ENCODE measurements around the gene GLRX.
"Not testable (repeated sequence)": the region's sequence is repeated elsewhere in the genome, so short reads cannot be mapped to it uniquely, and the experiment has no call there.

The GLRX gene

DNA sequence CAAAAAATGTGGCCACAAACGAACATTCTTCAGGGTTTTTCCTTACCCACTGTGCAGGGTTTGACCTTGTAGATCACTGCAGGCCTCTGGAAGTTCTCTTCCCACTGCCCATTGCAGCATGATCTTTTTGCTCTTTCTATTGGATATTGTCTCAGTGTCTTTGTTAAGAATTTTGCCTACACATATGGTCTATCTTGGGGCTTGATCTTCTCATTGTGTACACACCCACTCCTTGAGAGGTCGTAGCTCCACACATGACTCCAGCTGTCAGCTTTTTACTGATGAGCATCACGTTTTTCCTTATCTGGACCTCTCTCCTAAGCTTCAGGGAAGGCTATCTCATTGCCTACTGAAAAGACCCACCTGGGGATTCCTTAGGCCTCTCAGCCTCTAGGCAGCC is 3.0 kb upstream of the GLRX start:
- FAIRE-seq = no peak

DNA sequence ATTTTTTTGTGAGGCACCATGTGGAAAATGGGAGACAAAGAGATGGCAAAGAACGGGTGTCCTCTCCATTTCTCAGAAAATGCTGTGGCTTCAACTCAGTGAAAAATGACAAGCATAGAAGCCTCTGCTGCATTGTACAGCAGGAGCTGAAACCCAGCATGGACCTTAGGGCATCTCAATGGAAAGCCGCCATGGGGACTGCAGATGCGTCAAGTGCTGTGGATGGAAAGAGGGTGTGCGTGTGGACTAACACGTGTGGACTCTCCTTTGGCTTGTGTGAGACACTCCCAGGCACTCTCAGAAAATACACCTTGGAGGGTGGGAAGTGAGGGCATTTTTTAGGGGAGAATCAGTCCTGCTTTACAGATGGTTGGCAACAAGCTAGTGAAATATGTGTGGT is 2.2 kb upstream of the GLRX start:
- FAIRE-seq = no peak

DNA sequence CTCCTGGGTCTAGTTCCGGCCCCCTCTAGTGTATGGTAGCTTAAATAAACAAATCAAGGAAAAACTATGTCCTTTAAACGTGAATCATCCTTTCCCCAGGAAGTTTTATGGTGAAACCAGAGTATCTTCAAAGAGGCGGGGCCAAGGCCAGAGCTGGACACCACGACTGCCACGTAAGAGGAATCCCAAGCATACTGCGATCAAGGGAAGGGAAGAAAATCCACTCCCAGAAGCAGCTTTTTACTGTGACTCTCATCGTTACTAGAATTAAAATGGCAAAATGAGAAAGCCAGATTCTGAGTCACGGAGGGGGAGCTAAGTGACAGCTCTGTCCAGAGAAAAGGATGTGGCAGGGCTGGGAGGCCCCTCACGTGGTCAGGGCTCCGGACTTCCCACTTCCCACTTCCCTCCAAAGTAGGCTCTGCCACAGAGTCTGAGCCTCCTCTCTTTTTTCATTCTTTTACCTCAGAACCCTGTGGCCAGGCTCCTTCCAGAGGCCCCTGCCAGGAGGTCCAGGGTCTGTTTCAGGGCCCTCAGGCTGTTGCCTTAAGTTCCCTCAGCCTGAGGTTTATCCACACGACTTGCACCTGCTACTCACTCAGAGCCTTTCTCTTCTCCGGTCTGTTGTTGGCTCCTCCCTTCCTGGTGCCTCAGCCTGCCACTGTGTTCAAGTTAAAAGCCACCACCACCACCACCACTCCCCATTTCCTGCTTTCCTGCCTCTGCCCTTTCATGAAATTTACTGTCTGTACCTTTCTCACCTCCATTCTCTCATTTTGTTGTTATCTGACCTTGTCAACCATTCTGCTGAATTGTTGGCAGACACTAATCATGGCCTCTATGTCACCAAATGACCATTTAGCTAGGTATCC is 1.4 kb upstream of the GLRX start:
- FAIRE-seq = no peak

DNA sequence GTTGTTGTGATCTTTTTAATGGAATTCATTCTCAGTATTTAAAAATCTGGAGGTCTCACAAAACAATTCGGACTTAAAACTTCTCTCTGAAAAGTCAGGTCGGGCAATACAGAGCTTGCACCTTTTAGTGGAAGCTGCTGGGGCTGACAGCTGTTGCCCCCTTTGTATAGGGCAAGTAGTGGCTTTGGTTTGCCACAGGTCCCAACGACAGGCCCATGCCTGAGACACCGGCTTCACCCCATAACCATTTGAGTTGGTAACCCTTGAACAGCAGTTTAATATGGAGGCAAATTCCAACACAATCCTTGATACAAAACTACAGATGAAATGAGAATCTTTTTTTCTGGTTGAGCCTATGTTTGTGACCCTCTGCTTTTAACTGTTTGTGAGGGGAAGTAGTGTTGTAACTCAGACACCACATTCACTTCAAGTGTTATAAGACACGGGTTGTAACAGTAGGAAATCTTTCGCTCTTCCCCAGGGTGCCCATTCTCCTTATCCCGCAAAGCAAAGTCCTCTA is 752 bp upstream of the GLRX start:
- no peak for FAIRE-seq

DNA sequence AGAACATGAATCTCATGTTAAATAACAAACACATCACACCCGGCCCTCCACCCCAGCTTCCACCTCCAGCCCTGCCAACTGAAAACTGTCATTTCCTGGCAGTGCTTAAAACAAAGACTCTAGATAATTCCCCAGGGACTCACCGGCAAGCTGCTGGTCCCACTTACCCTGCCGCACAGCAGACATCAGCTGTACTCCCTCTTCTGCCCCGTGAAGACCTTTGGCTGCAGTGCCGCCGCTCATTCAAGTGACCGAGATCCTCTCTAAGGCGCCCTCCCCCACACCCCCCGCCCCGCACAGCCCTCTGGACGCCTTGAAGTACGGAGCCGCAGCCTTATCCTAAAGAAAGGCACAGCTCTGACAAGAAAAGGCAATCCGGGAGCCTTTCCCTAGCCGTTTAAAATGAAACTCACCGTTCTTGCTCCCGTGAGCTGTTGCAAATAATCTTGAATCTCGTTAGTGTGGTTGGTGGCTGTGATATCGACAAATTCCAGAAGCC is 434 bp downstream of the GLRX start:
- FAIRE-seq = no peak

DNA sequence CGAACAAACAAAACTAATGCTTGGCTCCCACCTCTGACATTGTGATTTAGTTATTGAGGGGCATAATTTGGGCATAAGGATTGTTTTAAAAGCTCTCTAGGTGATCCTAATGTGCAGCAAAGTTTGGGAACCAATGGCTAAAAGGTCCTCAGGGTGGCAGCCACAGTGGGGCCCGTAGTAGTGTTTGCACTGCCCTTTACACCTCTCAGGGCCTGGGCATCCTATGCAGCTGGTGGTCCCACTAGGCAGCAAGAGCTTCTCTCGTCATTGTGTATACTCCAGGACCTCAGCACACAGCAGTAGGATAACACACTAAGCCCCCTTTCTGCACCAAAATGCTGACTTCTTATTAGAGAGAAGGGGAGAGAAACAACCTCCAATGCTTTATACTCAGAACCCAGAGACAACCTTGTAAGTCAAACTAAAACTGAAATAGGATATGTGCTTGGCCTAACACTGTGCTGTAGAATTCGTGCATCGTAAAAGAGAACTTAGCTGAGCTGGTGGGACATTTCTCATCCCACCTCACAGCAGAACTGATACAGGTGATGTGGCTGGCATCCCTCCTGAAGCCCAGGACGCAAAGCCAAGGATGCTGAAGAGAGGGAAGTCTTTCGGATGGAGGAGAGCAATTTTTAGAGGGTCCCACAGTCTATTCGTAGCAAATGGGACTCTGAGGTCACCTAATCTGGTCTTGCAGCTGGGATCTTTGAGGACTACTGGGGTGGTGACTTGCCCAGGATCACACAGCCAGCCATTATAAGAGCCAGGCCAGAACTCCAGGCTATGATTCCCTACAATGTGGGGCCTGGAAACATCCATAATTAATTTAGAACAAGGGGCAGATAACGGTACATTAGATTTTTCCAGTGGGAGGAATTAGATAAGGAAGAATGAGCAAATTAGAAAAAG is 1.2 kb downstream of the GLRX start:
- no peak for FAIRE-seq

DNA sequence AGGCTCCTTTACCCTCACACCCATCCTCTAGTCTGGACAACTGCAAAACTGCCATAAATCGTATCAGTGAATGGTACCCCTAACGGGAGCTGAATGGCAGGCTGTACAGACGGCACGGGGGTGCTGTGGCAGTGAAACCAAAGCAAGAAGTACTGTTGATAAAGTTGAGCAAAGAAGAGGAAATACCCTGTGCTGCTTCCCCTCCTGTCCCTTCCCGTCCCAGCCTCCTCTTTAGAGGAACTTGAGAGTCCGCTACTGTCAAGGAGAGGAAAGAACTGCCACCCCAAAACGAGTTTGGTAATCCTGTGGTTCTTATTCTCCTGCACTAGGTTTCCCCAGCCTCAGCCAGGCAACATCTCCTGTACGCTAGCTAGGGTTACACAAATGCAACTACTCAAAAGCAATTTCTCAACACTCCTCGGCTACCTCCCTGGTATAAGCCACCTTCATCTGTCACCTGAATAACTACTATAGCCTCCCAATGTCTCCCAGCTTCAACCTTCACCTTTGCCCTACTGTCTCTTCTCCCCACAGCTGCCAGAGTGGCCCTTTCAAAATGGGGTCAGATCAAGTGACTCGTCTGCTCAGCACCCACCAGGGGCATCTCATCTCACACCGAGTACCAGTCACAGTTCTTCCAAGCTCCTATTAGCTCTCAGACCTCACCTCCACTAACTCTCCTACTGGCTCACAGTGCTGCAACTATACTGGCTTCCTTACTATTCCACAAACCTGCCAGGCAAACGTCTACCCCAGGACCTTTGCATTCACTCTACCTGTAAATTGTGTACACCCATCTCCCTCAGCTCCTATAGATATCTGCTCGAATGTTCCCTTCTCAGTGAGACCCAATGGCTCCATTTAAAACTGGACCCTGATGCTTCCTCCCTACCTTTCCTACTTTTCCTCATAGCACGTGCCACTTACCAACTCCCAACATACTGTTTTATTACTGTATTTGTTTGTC is 4.1 kb downstream of the GLRX start:
- FAIRE-seq = no peak

DNA sequence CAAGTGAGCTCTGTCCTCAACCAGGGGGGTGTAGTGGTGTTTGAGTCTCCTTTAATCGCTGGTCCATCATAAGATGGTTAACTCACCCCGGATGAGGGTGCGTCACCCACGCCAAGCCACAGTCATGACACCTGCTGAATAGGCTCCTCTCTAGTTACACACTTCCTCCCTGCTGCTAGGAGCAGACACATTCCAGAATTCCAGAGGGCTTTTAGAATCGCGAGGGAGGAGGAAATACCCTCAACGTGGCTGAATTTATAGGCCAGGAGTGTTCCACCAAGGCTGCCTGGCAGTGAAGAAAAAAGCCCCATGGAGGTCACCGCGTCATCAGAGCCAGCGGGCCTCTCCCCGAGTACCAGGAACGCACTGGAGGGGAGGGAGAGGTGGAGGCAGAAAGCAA is 5.1 kb downstream of the GLRX start:
- no peak for FAIRE-seq

DNA sequence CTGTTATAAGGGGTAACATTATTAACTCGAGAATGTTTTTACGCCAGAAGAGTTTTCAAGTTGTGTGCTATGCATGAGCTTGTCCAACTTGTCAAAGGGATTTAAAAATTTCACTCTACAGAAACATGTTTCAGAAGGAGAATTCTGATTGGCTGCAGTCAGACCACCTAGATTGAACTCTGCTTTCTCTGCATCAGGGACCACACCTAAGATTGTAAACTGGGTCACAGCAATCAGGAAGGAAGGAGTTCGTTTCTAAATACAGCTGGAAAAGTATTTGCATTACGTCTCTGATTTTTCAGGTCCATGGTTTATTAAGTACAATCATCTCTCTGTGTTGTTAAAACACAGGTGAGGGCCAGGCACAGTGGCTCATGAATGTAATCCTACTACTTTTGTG is 5.8 kb downstream of the GLRX start:
- no peak for FAIRE-seq

DNA sequence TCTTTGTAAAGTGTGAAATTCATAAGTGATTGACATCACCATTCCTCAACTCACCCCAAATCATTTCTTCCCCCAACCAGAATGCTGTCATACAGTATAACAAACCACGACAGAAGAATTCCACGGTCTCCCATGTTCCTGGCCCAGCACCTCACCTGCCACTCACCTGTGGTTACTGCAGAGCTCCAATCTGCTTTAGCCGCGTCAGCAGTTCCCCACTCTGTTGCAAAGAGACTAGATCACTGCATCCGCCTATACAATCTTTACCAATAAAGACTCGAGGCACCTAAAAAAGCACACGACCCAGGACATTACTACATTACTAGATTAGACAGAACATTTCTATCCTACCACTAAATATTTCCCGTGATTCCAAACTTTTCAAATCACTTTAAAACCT is 6.2 kb downstream of the GLRX start:
- no peak for FAIRE-seq

DNA sequence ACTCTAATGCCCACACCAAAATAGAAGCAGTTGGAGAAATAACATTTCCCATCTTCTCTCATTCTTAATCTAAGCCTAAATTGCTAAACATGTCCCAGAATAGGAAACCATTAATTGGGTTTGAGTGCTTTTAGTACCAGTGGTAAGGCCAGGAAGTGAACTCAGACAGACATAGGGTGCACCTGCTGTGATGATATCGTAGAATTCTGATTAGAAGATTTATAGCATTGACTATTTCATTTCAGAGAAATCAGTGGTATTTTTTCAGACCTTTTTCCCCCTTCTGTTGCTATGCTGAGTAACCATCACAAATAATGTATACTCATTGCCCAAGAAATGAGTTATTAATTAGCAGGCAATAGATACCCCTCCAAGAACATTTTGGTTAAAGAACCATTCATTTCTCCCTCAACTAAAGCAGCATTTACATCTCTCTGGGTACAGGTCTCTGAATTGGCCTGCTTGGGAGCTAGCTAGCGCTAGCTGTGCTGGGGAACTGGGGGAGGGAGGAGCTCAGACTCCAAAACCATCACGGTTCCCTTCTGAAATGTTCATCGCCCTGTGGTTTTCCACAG is 7.3 kb downstream of the GLRX start:
- no peak for FAIRE-seq

DNA sequence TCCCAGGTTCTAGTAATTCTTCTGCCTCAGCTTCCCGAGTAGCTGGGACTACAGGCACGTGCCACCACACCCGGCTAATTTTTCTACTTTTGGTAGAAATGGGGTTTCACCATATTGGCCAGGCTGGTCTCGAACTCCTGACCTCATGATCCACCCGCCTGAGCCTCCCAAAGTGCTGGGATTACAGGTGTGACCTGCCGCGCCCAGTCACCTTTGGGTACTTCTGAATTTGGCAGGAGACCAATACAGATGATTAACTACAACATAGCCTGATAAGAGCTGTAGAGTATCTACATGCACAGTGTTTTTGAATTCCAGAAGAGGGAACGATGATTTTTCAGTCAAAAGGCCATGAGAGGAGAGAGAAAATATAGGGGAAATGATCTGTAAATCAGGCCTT is 9.5 kb downstream of the GLRX start:
- not testable (repeated sequence) for FAIRE-seq

DNA sequence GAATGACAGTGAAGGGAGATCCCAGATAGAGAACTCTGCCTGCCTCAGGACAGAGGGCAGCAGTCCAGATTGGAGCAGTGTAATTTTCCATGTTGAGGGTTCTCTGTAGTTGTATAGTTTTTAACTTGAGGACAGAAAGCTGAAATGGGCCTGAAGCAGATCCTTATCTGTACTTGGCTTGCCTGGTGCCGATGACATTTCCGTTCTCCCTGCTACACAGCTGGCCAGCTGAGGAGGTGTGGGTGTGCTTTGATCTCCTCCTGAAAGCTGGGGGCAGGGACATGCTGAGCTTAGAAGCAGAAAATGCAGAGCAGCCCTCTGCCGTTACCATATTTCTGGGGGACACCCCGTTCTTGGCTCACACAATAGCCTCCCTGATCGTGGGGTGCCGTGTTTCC is 10.5 kb downstream of the GLRX start:
- FAIRE-seq = no peak

DNA sequence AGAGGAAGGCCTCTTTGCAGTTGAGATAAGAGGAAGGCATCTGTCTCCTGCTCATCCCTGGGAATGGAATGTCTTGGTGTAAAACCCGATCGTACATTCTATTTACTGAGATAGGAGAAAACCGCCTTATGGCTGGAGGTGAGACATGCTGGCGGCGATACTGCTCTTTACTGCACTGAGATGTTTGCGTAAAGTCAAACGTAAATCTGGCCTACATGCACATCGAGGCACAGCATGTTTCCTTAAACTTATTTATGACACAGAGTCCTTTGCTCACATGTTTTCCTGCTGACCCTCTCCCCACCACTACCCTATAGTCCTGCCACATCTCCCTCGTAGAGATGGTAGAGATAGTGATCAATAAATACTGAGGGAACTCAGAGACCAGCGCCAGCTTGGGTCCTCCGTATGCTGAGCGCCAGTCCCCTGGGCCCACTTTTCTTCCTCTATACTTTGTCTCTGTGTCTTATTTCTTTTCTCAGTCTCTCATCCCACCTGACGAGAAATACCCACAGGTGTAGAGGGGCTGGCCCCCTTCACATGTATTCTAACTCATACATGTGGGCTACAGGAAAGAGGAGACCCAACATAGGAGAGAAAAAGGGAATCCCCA is 11.0 kb downstream of the GLRX start:
- not testable (repeated sequence) for FAIRE-seq

DNA sequence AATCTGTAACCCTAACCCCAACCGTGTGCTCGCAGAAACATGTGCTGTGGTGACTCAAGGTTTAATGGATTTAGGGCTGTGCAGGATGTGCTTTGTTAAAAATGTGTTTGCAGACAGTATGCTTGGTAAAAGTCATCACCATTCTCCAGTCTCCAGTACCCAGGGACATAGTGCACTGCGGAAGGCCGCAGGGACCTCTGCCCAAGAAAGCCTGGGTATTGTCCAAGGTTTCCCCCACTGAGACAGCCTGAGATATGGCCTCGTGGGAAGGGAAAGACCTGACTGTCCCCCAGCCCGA is 11.5 kb downstream of the GLRX start:
- not testable (repeated sequence) for FAIRE-seq

DNA sequence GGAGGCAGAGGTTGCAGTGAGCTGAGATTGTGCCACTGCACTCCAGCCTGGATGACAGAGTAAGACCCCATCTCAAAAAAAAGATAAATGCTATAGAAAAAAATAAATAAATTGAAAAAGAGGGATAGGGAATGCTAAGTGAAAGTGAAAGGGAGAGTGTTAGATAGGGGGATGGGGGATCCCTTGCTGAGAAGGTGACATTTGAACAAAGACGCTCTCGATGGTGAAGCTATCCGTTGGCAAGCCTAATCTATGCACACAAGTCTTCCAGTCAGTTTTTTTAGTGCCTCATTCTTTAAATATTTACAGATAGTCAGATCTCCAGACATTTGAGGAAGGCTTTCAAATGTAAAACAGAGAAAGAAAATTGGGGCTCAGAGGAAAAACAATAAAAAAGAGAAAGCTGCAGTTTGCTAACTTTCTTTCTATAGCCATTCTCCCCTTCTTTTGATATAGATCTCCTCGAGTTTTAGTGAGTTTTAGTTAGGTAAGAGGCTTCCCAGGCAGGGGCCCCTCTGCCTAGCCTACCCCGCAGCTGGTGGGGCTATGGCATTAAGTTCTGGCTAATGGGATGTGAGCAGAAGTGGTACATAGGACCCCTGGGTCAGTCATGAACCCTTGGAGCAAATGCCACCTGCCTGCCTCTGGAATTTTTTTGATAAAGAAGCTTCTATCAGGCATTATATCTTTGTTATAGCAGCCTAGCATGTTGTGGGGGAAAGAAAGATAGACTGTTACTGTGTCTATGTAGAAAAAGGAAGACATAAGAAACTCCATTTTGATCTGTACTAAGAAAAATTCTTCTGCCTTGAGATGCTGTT is 12.0 kb downstream of the GLRX start:
- no peak for FAIRE-seq

DNA sequence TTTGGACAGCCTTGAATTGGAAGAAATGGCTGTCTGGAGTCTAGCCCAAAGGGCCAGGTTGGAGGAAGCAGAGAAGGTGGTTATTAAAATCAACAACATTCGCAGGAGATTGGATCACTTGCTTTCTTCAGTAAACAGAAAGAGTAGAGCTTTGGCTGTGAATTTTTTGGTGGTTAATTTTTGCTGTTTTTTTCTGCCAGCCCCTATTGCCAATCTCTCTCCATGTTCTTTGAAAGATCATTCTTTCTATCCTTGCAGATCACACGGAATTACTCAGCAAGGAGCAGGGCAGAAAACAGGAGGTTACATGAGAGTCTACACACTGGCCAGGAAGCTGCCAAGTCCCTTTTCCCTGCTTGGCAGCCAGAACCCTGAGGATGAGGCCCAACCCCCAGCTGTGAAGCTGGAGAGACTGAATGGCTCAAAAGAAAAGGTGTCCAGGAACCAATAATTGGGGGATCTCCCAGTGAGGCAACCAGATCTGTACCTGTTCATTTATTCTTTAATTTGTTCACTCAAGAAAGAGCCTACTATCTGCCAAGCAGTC is 13.0 kb downstream of the GLRX start:
- no peak for FAIRE-seq

DNA sequence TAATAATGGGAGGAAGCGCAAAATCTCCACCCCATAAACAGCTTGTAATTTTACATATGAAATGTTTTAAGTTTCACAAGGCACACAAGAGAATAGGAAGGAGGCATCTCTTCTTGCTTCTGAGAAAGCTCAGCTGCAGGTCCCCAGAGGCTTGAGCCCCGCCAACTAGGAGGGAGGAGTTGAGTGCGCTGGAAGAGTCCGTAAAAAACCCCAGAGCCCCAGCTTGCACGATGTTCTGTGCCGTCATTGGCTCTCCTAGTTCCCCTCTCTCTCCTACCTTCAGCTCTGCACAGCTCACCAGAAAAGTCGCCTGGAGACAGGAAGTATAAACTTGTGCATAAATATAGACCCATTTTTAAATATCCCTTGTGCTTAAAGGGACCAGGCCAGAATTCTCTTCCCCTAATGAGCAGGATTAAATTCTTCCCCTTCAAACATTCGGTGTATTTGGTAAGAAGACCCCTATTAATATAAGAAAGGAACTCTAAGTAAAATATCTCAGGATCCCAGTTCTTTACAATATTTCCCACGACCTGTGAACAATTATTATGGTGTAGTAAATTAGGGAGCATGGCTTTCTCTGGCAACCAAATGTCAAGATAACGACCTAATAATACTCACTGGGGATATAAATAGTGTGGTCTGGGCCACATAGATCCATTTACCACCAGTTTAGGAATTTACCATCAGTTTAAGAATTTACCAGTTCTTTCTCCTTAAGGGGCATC is 13.7 kb downstream of the GLRX start:
- no peak for FAIRE-seq

DNA sequence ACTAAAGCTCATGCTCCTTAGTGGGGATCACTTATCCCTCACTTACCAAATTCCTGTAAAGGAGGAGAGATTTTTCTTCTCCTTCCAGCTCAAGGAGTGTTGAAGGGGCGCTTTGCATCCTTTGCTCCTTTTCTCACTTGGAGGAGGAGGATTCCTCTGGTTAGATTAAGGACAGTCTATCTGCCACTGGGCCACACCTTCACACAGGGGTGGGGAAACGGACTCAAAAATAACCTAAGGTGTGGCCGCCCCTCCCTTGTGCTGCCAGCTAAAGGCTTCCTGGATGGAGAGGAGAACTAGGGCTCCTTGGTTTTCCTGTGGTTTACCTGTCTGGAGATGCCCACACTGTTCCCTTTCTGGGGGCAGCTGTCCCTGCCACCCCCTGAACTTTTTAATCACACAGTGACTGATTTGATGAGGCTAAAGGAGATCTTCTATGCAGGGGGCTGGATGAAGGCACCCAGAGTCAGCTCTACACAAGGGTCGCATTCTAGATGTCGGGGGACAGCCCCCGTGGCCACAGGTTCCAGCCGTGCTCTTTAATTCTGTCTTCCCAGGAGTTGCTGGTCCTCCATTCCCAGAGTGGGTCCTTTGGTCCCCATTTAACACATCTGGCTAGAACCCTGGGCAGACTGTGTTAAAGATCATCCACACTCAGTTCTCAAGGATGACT is 14.4 kb downstream of the GLRX start:
- FAIRE-seq = no peak

All from G401.6 (cell line).